Mucosa of gallbladder (tissue), 1 donor: ENCODE measurements around the gene NBEA. TPM values are rescaled to one million over a fixed set of nuclear protein-coding genes. Genes with fewer than 3 reads are reported as not detected.
A peak's percentile ranks its signal among the peaks of the same experiment; 100 is the strongest.
"Not testable (repeated sequence)": the region's sequence is repeated elsewhere in the genome, so short reads cannot be mapped to it uniquely, and the experiment has no call there.

Source experiments
- DNase-seq: peaks from one replicate; pipeline ENCODE4 v3.0.0-alpha.2; 2020; ENCODE audit warnings: low spot score
- total RNA-seq: library from RNA; stranded (reverse); gene quantifications from one replicate; pipeline ENCODE4 v1.2.1, GENCODE V29; 2021
- donor health status: DM: no; HTN: no; CAD: no.

Gene NBEA
- total RNA-seq, result 15.0 TPM

- peak; percentile 72 for DNase-seq
These were observed at the start of gene NBEA for GRCh38 chr13:34941835-34942731. TSS of gene NBEA (plus strand) at chr13:34942270. CDS start at chr13:34942821, 551 bp downstream.

- no peak for DNase-seq
These were observed 47.3 kb upstream of the NBEA start for GRCh38 chr13:34894756-34895155.

- no peak for DNase-seq
These were observed 44.9 kb upstream of the NBEA start for GRCh38 chr13:34897220-34897619.

GRCh38 chr13:34899888-34900287 lies 42.2 kb upstream of the NBEA start:
- no peak for DNase-seq

- DNase-seq, result no peak
These were observed 41.8 kb upstream of the NBEA start for GRCh38 chr13:34900288-34900739.

- DNase-seq, result no peak
These were observed 40.5 kb upstream of the NBEA start for GRCh38 chr13:34901572-34901971.

- no peak for DNase-seq
These were observed 30.9 kb upstream of the NBEA start for GRCh38 chr13:34911159-34911558.

- DNase-seq, result no peak
These were observed 29.0 kb upstream of the NBEA start for GRCh38 chr13:34913040-34913439.

- DNase-seq, result no peak
These were observed 27.7 kb upstream of the NBEA start for GRCh38 chr13:34914416-34914815.

- no peak for DNase-seq
These were observed 15.6 kb upstream of the NBEA start for GRCh38 chr13:34926508-34926907.

- not testable (repeated sequence) for DNase-seq
These were observed 13.4 kb upstream of the NBEA start for GRCh38 chr13:34928676-34929075.

GRCh38 chr13:34931572-34931971 lies 10.5 kb upstream of the NBEA start:
- no peak for DNase-seq

- DNase-seq, result no peak
These were observed 8.7 kb upstream of the NBEA start for GRCh38 chr13:34933349-34933748.

GRCh38 chr13:34933786-34934185 lies 8.3 kb upstream of the NBEA start:
- no peak for DNase-seq

GRCh38 chr13:34935841-34936240 lies 6.2 kb upstream of the NBEA start:
- DNase-seq, result no peak

GRCh38 chr13:34939771-34940170 lies 2.3 kb upstream of the NBEA start:
- DNase-seq, result no peak

GRCh38 chr13:34941436-34941834 lies 635 bp upstream of the NBEA start:
- no peak for DNase-seq

GRCh38 chr13:34942732-34943435 lies 814 bp downstream of the NBEA start:
- DNase-seq, result peak; percentile 18

- DNase-seq, result no peak
These were observed 1.6 kb downstream of the NBEA start for GRCh38 chr13:34943436-34944273.

GRCh38 chr13:34944274-34944634 lies 2.2 kb downstream of the NBEA start:
- no peak for DNase-seq

- DNase-seq, result no peak
These were observed 2.7 kb downstream of the NBEA start for GRCh38 chr13:34944751-34945150.

GRCh38 chr13:34951528-34951927 lies 9.5 kb downstream of the NBEA start:
- no peak for DNase-seq
